ENCODE results near the gene HPCA.
"Not testable (repeated sequence)": the region's sequence is repeated elsewhere in the genome, so short reads cannot be mapped to it uniquely, and the experiment has no call there.

Gene HPCA

DNA sequence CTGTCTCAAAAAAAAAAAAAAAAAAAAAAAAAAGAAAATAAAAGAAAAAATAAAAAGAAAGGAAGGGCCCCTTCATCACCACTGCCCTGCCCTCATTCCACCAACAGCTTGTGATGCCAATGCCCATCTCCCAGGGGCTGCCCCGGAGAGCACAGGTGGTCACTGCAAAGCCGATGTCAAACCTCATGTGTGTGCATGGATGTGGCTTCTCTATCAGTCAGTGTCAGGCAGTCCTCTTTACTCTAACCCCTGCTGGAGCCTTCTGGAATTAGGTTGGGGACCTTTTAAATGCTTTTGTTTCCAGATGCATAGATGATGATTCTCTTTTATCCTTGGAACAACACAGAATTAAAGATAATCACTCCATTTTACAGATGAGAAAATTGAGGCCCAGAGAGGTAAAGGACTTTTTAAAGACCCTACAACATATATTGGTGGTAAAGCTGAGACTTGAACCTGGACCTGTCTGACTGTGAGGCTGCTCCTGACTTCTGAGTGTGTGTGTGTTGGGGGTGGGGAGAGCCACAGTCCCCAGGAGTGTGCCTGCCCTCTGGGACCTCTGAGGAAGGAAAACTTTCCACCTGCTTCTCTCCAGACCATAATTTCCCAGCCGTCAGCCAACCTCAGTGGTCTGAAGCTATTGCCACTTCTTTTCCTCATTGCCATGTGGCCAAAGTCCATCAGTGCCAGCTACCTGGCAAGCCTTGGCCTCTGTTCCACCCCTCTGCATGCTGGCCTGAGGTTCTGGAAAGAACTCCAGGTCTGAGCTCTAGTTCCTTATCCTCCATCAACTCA is 17.9 kb downstream of the HPCA start:
- no peak for DNase-seq (ENCODE audit: low read depth)

- no peak for DNase-seq (ENCODE audit: low read depth)
Measured at GRCh38 chr1:32904797-32905196, 18.5 kb downstream of the HPCA start.

- DNase-seq (ENCODE audit: low read depth), result not testable (repeated sequence)
Measured at GRCh38 chr1:32905588-32905987, 19.3 kb downstream of the HPCA start.

DNA sequence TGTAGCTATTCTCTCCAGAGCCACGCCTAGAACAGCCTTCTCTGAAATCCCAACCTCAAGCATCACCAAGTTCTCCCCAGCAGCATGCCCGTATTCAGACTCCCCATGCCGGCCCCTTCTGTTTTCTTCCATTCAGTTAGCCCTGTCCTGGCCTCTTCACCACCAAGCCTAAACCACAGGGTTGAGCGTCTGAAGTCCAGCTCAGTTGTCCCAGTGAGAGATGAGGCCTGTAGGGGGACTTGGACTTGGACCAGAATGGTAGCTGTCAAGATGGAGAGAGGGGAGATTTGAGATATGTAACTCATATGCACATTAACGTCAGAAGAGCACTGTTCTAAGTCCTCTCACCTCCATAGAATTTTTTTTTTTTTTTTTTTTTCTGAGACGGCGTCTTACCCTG is 20.4 kb downstream of the HPCA start:
- no peak for DNase-seq (ENCODE audit: low read depth)

GRCh38 chr1:32907435-32907834 is 21.1 kb downstream of the HPCA start:
- DNase-seq (ENCODE audit: low read depth), result no peak

DNA sequence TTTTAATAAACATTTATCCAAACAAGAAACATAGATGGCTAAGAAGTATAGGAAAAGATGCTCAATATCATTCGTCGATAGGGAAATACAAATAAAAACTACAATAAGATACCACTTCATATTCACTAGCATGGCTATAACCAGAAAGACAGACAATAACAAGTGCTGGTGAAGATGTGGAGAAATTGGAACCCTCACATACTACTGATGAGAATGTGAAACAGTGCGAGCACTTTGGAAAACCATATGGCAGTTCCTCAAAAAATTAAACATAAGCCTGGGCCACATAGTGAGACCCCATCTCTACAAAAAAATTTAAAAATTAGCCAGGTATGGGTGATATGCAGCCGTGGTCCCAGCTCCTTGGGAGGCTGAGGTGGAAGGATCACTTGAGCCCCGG is 24.0 kb downstream of the HPCA start:
- no peak for DNase-seq (ENCODE audit: low read depth)

GRCh38 chr1:32915766-32916706 is 29.7 kb downstream of the HPCA start:
- DNase-seq (ENCODE audit: low read depth), result no peak

DNA sequence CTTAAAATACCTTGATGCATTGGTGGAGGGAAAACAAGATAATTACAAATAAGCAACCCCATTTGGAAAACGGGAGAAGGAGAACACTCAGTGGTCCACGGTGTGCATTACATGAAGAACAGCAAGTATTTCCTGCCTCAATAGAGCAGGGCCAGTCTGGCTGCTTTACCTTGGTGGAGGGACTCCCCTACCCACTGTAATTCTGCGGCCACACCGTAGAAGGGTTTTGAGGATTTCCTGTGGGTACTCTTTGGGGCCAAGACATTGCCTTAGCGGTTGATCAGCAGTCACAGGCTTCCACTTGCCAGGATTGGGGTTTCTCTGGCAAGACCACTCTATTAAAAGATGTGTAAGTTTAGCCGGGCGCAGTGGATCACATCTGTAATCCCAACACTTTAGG is 31.2 kb downstream of the HPCA start:
- no peak for DNase-seq (ENCODE audit: low read depth)

GRCh38 chr1:32918179-32918578 is 31.9 kb downstream of the HPCA start:
- no peak for DNase-seq (ENCODE audit: low read depth)

DNA sequence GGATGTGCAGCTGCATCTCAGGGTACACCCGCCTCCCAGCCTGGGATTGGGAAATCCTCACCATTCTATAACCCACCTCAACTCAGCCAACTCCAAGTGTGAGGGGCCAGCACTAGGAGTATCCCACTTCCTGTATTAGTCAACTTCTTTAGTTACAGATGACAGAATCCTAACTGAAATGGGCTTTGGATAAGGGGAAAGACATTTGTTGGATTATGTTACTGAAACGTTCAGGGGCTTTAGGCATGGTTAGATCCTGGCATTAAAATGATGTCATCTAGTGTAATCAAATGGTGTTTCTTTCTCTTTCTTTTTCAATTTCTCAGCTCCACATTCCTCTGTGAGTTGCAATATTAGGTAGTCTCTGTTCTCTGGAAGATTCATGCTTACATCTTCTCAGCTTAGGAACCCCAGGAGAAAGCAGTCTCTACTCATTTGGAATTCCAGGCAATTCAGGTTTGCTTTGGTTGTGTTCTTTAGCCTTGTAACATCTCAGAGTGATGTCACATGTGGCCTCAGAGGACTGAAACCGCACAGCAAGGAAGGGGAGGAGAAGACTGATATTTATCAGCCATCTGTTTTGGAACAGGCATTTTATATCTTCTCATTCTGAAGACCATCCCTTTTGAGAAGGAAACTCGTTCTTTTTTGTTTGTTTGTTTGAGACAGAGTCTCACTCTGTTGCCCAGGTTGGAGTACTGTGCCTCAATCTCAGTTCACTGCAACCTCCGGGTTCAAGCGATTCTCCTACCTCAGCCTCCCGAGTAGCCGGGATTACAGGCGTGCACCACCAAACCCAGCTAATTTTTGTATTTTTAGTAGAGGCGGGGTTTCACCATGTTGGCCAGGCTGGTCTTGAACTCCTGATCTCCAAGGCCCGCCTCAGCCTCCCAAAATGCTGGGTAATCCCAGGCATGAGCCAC is 33.8 kb downstream of the HPCA start:
- DNase-seq (ENCODE audit: low read depth), result no peak

- DNase-seq (ENCODE audit: low read depth), result no peak
Measured at GRCh38 chr1:32920833-32921232, 34.5 kb downstream of the HPCA start.

DNA sequence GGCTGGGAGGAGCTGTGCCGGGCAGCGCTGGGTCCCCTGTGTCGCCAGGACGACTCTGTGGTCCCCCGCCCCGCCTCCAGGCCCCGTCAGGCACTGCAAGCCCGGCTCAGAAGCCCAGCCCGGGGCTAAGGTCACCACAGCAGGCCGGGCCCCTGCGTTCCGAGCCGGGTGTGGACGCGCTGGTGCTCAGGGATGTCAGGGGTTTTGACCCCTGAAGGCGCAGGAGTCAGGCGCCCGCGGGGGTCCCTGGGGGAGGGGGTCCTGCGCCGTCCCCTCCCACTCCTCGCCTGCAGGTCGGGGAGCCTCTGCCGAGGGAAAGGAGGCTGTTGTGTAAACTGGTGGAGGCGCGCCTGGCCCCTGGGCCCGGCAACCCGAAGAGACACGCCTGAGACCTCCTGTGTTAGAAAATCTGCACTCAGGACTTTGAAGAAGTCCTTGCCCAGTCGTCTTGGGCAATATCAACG is 38.6 kb downstream of the HPCA start:
- no peak for DNase-seq (ENCODE audit: low read depth)

DNA sequence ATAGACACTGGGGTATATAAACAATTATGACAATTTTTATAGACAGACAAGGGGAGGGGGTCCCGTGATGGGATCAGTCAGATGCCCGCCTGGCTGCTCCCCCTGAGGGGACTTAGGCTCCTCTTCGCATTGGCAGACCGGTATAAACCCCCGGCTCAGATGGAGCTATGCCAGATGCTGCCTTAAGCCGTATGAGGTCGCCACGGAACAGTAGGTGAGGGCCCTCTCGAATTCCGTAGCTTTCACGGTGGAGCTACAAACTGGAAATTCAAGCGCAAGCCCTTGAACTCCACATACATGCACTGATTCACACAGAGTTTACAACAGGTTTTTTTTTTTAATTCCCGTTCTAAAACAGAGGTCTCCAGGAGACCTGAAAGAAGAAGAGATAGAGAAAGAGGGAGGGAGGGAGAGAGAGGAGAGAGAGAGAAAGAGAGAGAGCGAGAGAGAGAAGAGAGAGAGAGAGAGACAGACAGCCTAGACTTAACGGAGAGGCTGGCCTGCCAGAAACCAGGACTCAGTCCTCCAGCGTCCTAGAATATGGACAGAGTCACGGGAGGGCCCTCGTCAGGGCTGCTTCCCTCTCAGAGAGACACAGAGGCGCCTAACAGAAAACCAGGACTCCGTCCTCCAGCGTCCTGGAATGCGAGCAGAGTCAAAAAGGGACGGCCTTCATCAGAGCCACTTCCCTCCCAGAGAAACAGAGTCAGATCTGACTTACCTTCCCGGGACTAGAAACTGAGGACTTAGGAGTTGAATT is 39.3 kb downstream of the HPCA start:
- no peak for DNase-seq (ENCODE audit: low read depth)

- DNase-seq (ENCODE audit: low read depth), result no peak
Measured at GRCh38 chr1:32926562-32926961, 40.3 kb downstream of the HPCA start.

DNA sequence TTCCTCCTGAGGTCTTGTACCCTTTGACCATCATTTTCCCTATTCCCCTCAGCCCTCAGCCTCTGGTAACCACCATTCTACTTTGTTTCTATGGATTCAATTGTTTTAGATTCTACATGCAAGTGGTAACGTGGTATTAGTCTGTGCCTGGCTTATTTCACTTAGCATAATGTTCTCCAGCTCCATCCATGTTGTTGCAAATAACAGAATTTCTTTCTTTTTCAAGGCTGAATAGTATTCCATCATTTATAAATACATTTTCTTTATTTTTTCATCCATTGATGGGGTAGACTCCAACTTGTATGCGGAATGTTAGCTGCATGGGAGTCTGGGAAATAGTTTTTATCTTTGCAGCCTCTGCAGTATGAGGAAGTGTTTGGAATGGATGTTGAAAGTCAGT is 41.1 kb downstream of the HPCA start:
- DNase-seq (ENCODE audit: low read depth), result no peak

GRCh38 chr1:32928285-32928684 is 42.0 kb downstream of the HPCA start:
- no peak for DNase-seq (ENCODE audit: low read depth)

DNA sequence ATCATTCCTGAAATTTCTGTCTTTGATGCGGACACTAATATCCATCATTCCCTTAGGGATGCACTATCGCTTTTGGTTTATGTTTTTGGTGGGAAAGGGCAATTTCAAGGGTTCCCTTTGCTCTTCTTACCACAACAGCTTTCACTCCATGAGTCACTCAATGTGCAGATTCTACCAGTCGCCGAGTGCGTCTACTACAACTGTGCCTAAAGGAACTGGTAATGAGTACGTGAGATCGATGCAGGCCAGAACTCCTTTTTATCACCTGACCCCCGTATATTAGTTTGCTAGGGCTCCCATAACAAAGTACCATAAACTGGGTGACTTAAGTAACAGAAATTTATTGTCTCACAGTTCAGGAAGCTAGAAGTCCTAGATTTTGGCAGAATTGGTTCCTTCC is 42.4 kb downstream of the HPCA start:
- no peak for DNase-seq (ENCODE audit: low read depth)

DNA sequence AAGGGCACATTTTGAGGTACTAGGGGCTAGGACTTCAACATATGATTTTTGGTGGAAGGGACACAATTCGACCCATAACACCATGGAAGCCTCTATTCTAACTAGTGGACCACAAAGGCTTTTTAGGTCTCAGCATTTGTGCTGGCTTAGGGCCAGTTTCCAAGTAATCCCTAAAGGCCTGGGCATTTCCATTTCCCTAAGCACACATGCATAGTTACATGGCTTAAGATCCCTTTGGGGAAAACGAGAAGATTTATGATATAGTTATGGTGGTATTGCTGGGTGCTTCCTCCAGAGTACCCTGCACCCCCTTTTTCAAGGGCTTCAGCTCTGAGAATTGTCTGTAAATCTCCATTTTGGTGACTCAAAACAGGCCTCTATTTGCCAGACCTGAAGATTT is 43.1 kb downstream of the HPCA start:
- no peak for DNase-seq (ENCODE audit: low read depth)

DNA sequence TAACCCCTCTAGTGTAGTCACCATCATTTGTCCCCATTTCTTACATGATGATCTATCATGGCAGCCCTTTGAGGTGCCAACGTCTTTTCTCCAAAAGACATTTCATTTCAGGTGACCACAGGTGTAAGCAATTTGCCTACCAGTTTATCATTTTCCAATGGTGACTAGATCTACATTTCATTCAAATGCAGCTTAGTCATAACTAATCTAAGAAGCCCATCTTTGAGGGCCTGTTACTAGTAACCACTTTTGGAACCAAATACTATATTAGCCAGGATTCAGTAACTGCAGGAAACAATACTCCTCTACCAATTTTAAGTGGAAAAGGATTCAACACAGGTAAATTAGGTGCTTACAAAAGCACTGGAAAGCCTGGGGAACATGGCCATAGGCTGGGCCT is 45.5 kb downstream of the HPCA start:
- DNase-seq (ENCODE audit: low read depth), result no peak

DNA sequence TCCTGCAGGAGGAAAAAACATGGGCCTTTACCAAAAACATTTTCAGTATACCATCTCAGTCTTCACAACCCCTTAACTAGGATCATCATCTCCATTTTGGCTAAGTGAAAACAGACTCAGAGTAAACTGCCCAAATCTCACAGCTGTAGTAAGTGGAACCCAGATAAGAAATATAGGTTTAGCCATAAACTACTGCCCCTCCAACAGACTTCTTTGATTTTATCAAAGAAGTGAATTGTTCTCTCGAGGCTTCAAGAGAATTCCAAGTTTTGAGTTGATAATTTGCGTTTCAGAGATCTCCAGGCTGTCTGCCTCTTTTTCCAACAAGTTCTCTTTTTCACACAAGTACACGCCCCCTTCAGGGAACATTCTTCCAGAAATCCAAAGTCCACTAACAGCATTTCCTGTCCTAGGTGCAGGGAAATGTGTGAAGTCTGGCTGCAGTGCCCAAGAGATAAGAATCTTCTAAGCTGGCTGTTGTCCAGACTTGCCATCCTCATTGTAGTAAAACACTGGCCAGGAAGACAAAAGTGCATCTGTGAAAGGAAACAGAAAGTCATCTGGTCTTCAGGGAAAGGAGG is 47.5 kb downstream of the HPCA start:
- no peak for DNase-seq (ENCODE audit: low read depth)

- DNase-seq (ENCODE audit: low read depth), result no peak
Measured at GRCh38 chr1:32934535-32934934, 48.2 kb downstream of the HPCA start.

Data from stimulated activated CD8-positive, alpha-beta memory T cell treated with anti-CD3 and anti-CD28 coated beads, Interleukin-12 subunit alpha, Interleukin-12 subunit beta, amount 100 ng/mL, for 4 hours (primary cell).